Neural progenitor cell (in vitro differentiated cells): ENCODE measurements around the gene CFAP20DC. TPM values are rescaled to one million over a fixed set of nuclear protein-coding genes. Genes with fewer than 3 reads are reported as not detected.
A peak's percentile ranks its signal among the peaks of the same experiment; 100 is the strongest.
"Not testable (repeated sequence)": the region's sequence is repeated elsewhere in the genome, so short reads cannot be mapped to it uniquely, and the experiment has no call there.

ENCODE experiments used
- DNase-seq: peaks from one replicate; pipeline ENCODE4 v3.0.0-alpha.2; 2016; ENCODE audit warnings: low spot score
- H2AFZ ChIP-seq: fragments of 200-600 bp; sonication (generic); replicated peaks from 2 replicates; pipeline ENCODE4 v1.6.1; 2016; ENCODE audit warnings: antibody characterized with exemption
- H3F3A ChIP-seq: fragments of 200-600 bp; sonication (generic); 2 replicates; pipeline ENCODE4 v1.6.1; 2016; ENCODE audit warnings: antibody characterized with exemption, low read depth
- H3K27ac ChIP-seq: fragments of 200-600 bp; sonication (generic); 2 replicates; pipeline ENCODE4 v1.5.1; 2016; ENCODE audit warnings: mild to moderate bottlenecking
- H3K27me3 ChIP-seq: fragments of 200-600 bp; sonication (generic); 2 replicates; pipeline ENCODE4 v1.6.1; 2016; ENCODE audit warnings: mild to moderate bottlenecking, moderate library complexity
- H3K36me3 ChIP-seq: fragments of 200-600 bp; sonication (generic); 2 replicates; pipeline ENCODE4 v1.5.1; 2016
- H3K4me1 ChIP-seq: fragments of 200-600 bp; sonication (generic); 2 replicates; pipeline ENCODE4 v1.6.1; 2016; ENCODE audit warnings: mixed run types
- H3K4me2 ChIP-seq: fragments of 200-600 bp; sonication (generic); 2 replicates; pipeline ENCODE4 v1.6.1; 2016
- H3K4me3 ChIP-seq: fragments of 200-600 bp; sonication (generic); 2 replicates; pipeline ENCODE4 v1.5.1; 2016
- H3K79me2 ChIP-seq: fragments of 200-600 bp; sonication (generic); 2 replicates; pipeline ENCODE4 v1.6.1; 2016; ENCODE audit warnings: low read depth
- H3K9ac ChIP-seq: fragments of 200-600 bp; sonication (generic); 2 replicates; pipeline ENCODE4 v1.6.1; 2016
- H3K9me3 ChIP-seq: fragments of 200-600 bp; sonication (generic); 2 replicates; pipeline ENCODE4 v1.5.1; 2016; ENCODE audit warnings: low read depth
- H4K20me1 ChIP-seq: fragments of 200-600 bp; sonication (generic); 2 replicates; pipeline ENCODE4 v1.6.1; 2016; ENCODE audit warnings: low read depth
- H3K27ac Mint-ChIP-seq: 3 replicates; pipeline ENCODE4 v1.8.0; 2021; ENCODE audit warnings: mixed read lengths
- H3K27me3 Mint-ChIP-seq: 2 replicates; pipeline ENCODE4 v1.8.0; 2022; ENCODE audit warnings: low read depth, mild to moderate bottlenecking, inconsistent platforms, moderate library complexity, mixed read lengths; ENCODE audit not compliant: insufficient read depth
- H3K36me3 Mint-ChIP-seq: 3 replicates; pipeline ENCODE4 v1.8.0; 2021; ENCODE audit warnings: mixed read lengths
- H3K4me1 Mint-ChIP-seq: 3 replicates; pipeline ENCODE4 v1.8.0; 2021; ENCODE audit warnings: mixed read lengths
- H3K4me3 Mint-ChIP-seq: 3 replicates; pipeline ENCODE4 v1.8.0; 2021; ENCODE audit warnings: mild to moderate bottlenecking, moderate library complexity, mixed read lengths
- H3K9me3 Mint-ChIP-seq: 3 replicates; pipeline ENCODE4 v1.8.0; 2020; ENCODE audit warnings: mixed read lengths
- CTCF ChIP-seq: fragments of 200-600 bp; sonication (generic); IDR thresholded peaks from 2 replicates; pipeline ENCODE4 v1.5.1; 2017; ENCODE audit warnings: antibody characterized with exemption, mild to moderate bottlenecking
- EZH2 ChIP-seq: fragments of 200-600 bp; sonication (generic); IDR thresholded peaks from 2 replicates; pipeline ENCODE4 v1.6.1; 2017; ENCODE audit warnings: antibody characterized with exemption, mild to moderate bottlenecking, moderate library complexity
- EZH2phosphoT487 ChIP-seq: fragments of 200-600 bp; sonication (generic); IDR thresholded peaks from 2 replicates; pipeline ENCODE4 v1.6.1; 2017; ENCODE audit warnings: antibody characterized with exemption
- total RNA-seq: library from RNA; depleted of rRNA; stranded (reverse); fragments of >200 nt; gene quantifications from 2 replicates; pipeline ENCODE4 v1.2.3, GENCODE V29; 2015; ENCODE audit warnings: low replicate concordance

CFAP20DC gene
- total RNA-seq, 1 donor from 2014 or later: 14.0 TPM

- H3K36me3 Mint-ChIP-seq: no peaks in the 10 kb centered on the region
These were observed 220.4 kb downstream of the CFAP20DC start for GRCh38 chr3:58829321-58830000.

GRCh38 chr3:58824777-58825176 is 225.0 kb downstream of the CFAP20DC start:
- Histone ChIP-seq H3K79me2 (no peaks in the 10 kb centered on the region), H3K36me3 (no peaks in the 10 kb centered on the region), H3K4me1 (peaks cover 3% of the 10 kb centered on the region), H3K27ac (no peak overlapping the region), H3K27me3 (no peaks in the 10 kb centered on the region), H3K4me3 (no peak overlapping the region), H2AFZ (no peak overlapping the region), H3F3A (no peaks in the 10 kb centered on the region), H4K20me1 (no peaks in the 10 kb centered on the region), H3K9ac (no peak overlapping the region), H3K9me3 (no peaks in the 10 kb centered on the region), H3K4me2 (no peak overlapping the region)
- H3K27me3 Mint-ChIP-seq: peaks cover 2% of the 10 kb centered on the region
- H3K4me3 Mint-ChIP-seq: no peak overlapping the region
- H3K4me1 Mint-ChIP-seq: peaks cover 7% of the 10 kb centered on the region
- DNase-seq: no peak
- no peak overlapping the region for H3K27ac Mint-ChIP-seq
- no peaks in the 10 kb centered on the region for H3K36me3 Mint-ChIP-seq
- H3K9me3 Mint-ChIP-seq: no peaks in the 10 kb centered on the region
- TF ChIP-seq EZH2phosphoT487 (no peak), CTCF (no peak), EZH2 (no peak)

More at GRCh38 chr3:58829321-58830000, 220.4 kb downstream of the CFAP20DC start:
- no peaks in the 10 kb centered on the region for H3F3A ChIP-seq
- TF ChIP-seq EZH2phosphoT487 (no peak), CTCF (no peak)
- Mint-ChIP-seq H3K4me1 (peaks cover 10% of the 10 kb centered on the region), H3K27ac (no peak overlapping the region), H3K9me3 (no peaks in the 10 kb centered on the region), H3K4me3 (no peak overlapping the region), H3K27me3 (peaks cover 2% of the 10 kb centered on the region)
- H3K4me3 ChIP-seq: no peak overlapping the region
- no peak overlapping the region for H2AFZ ChIP-seq
- no peaks in the 10 kb centered on the region for H3K79me2 ChIP-seq
- no peaks in the 10 kb centered on the region for H3K27me3 ChIP-seq
- H4K20me1 ChIP-seq: no peaks in the 10 kb centered on the region
- no peaks in the 10 kb centered on the region for H3K9me3 ChIP-seq
- peaks cover under 1% of the 10 kb centered on the region for H3K4me1 ChIP-seq
- H3K27ac ChIP-seq: no peak overlapping the region
- H3K36me3 ChIP-seq: no peaks in the 10 kb centered on the region
- H3K4me2 ChIP-seq: no peak overlapping the region
- DNase-seq: no peak
- H3K9ac ChIP-seq: no peak overlapping the region

GRCh38 chr3:58824285-58824684 is 225.5 kb downstream of the CFAP20DC start:
- no peaks in the 10 kb centered on the region for H3K27me3 ChIP-seq
- Mint-ChIP-seq H3K4me3 (no peak overlapping the region), H3K4me1 (peaks cover 3% of the 10 kb centered on the region), H3K36me3 (no peaks in the 10 kb centered on the region), H3K27me3 (peaks cover 2% of the 10 kb centered on the region), H3K9me3 (no peaks in the 10 kb centered on the region), H3K27ac (no peak overlapping the region)
- peaks cover 3% of the 10 kb centered on the region for H3K4me1 ChIP-seq
- no peaks in the 10 kb centered on the region for H3K79me2 ChIP-seq
- H3K9me3 ChIP-seq: no peaks in the 10 kb centered on the region
- H2AFZ ChIP-seq: no peak overlapping the region
- TF ChIP-seq CTCF (peak; percentile 95), EZH2 (no peak), EZH2phosphoT487 (no peak)
- no peaks in the 10 kb centered on the region for H3K36me3 ChIP-seq
- H3K27ac ChIP-seq: no peak overlapping the region
- no peak overlapping the region for H3K4me3 ChIP-seq
- H3F3A ChIP-seq: no peaks in the 10 kb centered on the region
- peak; percentile 83 for DNase-seq
- no peak overlapping the region for H3K4me2 ChIP-seq
- no peaks in the 10 kb centered on the region for H4K20me1 ChIP-seq
- H3K9ac ChIP-seq: no peak overlapping the region

- not testable (repeated sequence) for H3K79me2 ChIP-seq, H3K4me3 Mint-ChIP-seq, H3K9me3 ChIP-seq, H4K20me1 ChIP-seq, H3K27me3 Mint-ChIP-seq, H3K27me3 ChIP-seq, H2AFZ ChIP-seq, H3K27ac ChIP-seq, H3K36me3 Mint-ChIP-seq, H3K4me1 Mint-ChIP-seq, H3K4me2 ChIP-seq, H3K36me3 ChIP-seq, H3K4me1 ChIP-seq, H3K27ac Mint-ChIP-seq, DNase-seq, H3K9ac ChIP-seq, H3F3A ChIP-seq, H3K4me3 ChIP-seq
- H3K9me3 Mint-ChIP-seq: peaks cover 14% of the 10 kb centered on the region
These were observed 243.1 kb downstream of the CFAP20DC start for GRCh38 chr3:58806551-58807244.
